H9 (cell line): Measurements from ENCODE around the gene RPL28. TPM values are rescaled to one million over a fixed set of nuclear protein-coding genes. Genes with fewer than 3 reads are reported as not detected.

Source experiments
- DNase-seq: peaks from one replicate; pipeline ENCODE4 v3.0.0-alpha.2; 2017
- H2AFZ ChIP-seq: one replicate; pipeline ENCODE4 v1.6.1; 2013; ENCODE audit warnings: mild to moderate bottlenecking, low read length, control low read depth, moderate library complexity
- H2AK5ac ChIP-seq: 2 replicates; pipeline ENCODE4 v1.6.1; 2013; ENCODE audit warnings: low read length, control low read depth, mixed read lengths; ENCODE audit not compliant: insufficient read length
- H2BK120ac ChIP-seq: one replicate; pipeline ENCODE4 v1.6.1; 2013; ENCODE audit warnings: low read depth, mild to moderate bottlenecking, low read length, control low read depth, inconsistent platforms; ENCODE audit not compliant: poor library complexity, severe bottlenecking
- H2BK12ac ChIP-seq: 2 replicates; pipeline ENCODE4 v1.6.1; 2013; ENCODE audit warnings: low read length, control low read depth, mixed read lengths, low read depth; ENCODE audit not compliant: insufficient read length
- H2BK15ac ChIP-seq: 2 replicates; pipeline ENCODE4 v1.6.1; 2013; ENCODE audit warnings: low read depth, low read length, control low read depth
- H2BK20ac ChIP-seq: one replicate; pipeline ENCODE4 v1.6.1; 2013; ENCODE audit warnings: low read depth, mild to moderate bottlenecking, low read length, control low read depth, inconsistent platforms; ENCODE audit not compliant: poor library complexity, severe bottlenecking
- H2BK5ac ChIP-seq: 2 replicates; pipeline ENCODE4 v1.6.1; 2013; ENCODE audit warnings: low read length, control low read depth, mixed read lengths; ENCODE audit not compliant: insufficient read length
- H3K14ac ChIP-seq: 2 replicates; pipeline ENCODE4 v1.6.1; 2013; ENCODE audit warnings: low read length, control low read depth; ENCODE audit not compliant: insufficient read depth
- H3K18ac ChIP-seq: 2 replicates; pipeline ENCODE4 v1.6.1; 2013; ENCODE audit warnings: low read depth, mild to moderate bottlenecking, mixed read lengths, low read length, control low read depth; ENCODE audit not compliant: insufficient read length
- H3K23ac ChIP-seq: 2 replicates; pipeline ENCODE4 v1.6.1; 2013; ENCODE audit warnings: low read length, control low read depth, mixed read lengths, low read depth; ENCODE audit not compliant: insufficient read length
- H3K23me2 ChIP-seq: 2 replicates; pipeline ENCODE4 v1.6.1; 2013; ENCODE audit warnings: low read depth, mild to moderate bottlenecking, mixed read lengths, low read length, control low read depth; ENCODE audit not compliant: insufficient read length, poor library complexity, severe bottlenecking
- H3K27ac ChIP-seq: 2 replicates; pipeline ENCODE4 v1.5.1; 2013; ENCODE audit warnings: low read length, control low read depth, mixed read lengths, low read depth; ENCODE audit not compliant: insufficient read length
- H3K27me3 ChIP-seq: 2 replicates; pipeline ENCODE4 v1.6.1; 2013; ENCODE audit warnings: low read length, control low read depth, inconsistent platforms; ENCODE audit not compliant: insufficient read depth
- H3K4ac ChIP-seq: 2 replicates; pipeline ENCODE4 v1.6.1; 2013; ENCODE audit warnings: low read depth, mild to moderate bottlenecking, control low read depth, inconsistent platforms, low read length, moderate library complexity
- H3K4me1 ChIP-seq: 2 replicates; pipeline ENCODE4 v1.6.1; 2013; ENCODE audit warnings: low read length, control low read depth, inconsistent platforms; ENCODE audit not compliant: insufficient read depth
- H3K4me2 ChIP-seq: 2 replicates; pipeline ENCODE4 v1.6.1; 2013; ENCODE audit warnings: low read length, control low read depth, mixed read lengths; ENCODE audit not compliant: insufficient read length, insufficient read depth
- H3K56ac ChIP-seq: 2 replicates; pipeline ENCODE4 v1.6.1; 2013; ENCODE audit warnings: low read depth, mild to moderate bottlenecking, mixed read lengths, low read length, control low read depth; ENCODE audit not compliant: insufficient read length
- H3K79me1 ChIP-seq: 2 replicates; pipeline ENCODE4 v1.6.1; 2013; ENCODE audit warnings: low read depth, mild to moderate bottlenecking, moderate library complexity, low read length, control low read depth, inconsistent platforms; ENCODE audit not compliant: insufficient read depth, poor library complexity, severe bottlenecking
- H3K79me2 ChIP-seq: 2 replicates; pipeline ENCODE4 v1.6.1; 2013; ENCODE audit warnings: low read length, control low read depth, inconsistent platforms; ENCODE audit not compliant: insufficient read depth
- H3K9ac ChIP-seq: 2 replicates; pipeline ENCODE4 v1.6.1; 2013; ENCODE audit warnings: low read length, control low read depth, mixed read lengths; ENCODE audit not compliant: insufficient read length; ENCODE audit errors: extremely low read depth
- H3K9me3 ChIP-seq: one replicate; pipeline ENCODE4 v1.6.1; 2013; ENCODE audit warnings: low read depth, low read length, inconsistent platforms; ENCODE audit not compliant: control insufficient read depth
- H3T11ph ChIP-seq: one replicate; pipeline ENCODE4 v1.6.1; 2013; ENCODE audit warnings: mild to moderate bottlenecking, low read length, control low read depth, inconsistent platforms
- H4K20me1 ChIP-seq: one replicate; pipeline ENCODE4 v1.6.1; 2013; ENCODE audit not compliant: control insufficient read depth, insufficient read length, insufficient read depth
- H4K5ac ChIP-seq: 2 replicates; pipeline ENCODE4 v1.6.1; 2013; ENCODE audit warnings: low read depth, mild to moderate bottlenecking, mixed read lengths, low read length, control low read depth; ENCODE audit not compliant: insufficient read length
- H4K8ac ChIP-seq: replicated peaks from 2 replicates; pipeline ENCODE4 v1.6.1; 2013; ENCODE audit warnings: low read length, control low read depth, mixed read lengths, low read depth; ENCODE audit not compliant: insufficient read length
- H4K91ac ChIP-seq: 2 replicates; pipeline ENCODE4 v1.6.1; 2013; ENCODE audit warnings: low read depth, mild to moderate bottlenecking, moderate library complexity, mixed read lengths, low read length, control low read depth; ENCODE audit not compliant: insufficient read length
- H3K27ac Mint-ChIP-seq, 3 experiments: 2 replicates in 2 of 3; 3 replicates in 1 of 3; pipeline ENCODE4 v1.8.0; 2020 to 2021; ENCODE audit warnings: mixed read lengths in 3 of 3, mild to moderate bottlenecking in 1 of 3, moderate library complexity in 1 of 3
- H3K27me3 Mint-ChIP-seq: 2 replicates; pipeline ENCODE4 v1.8.0; 2021; ENCODE audit warnings: low read depth, mild to moderate bottlenecking, moderate library complexity, mixed read lengths
- H3K36me3 Mint-ChIP-seq, 3 experiments: 2 replicates in 2 of 3; 3 replicates in 1 of 3; pipeline ENCODE4 v1.8.0; 2020 to 2021; ENCODE audit warnings: low read depth in 3 of 3, mixed read lengths in 3 of 3; ENCODE audit not compliant: insufficient read depth in 1 of 3
- H3K4me1 Mint-ChIP-seq, 2 experiments: 2 replicates each; pipeline ENCODE4 v1.8.0; 2020; ENCODE audit warnings: mixed read lengths in 2 of 2
- H3K4me3 Mint-ChIP-seq, 2 experiments: 2 replicates in 1 of 2; 3 replicates in 1 of 2; pipeline ENCODE4 v1.8.0; 2020 to 2021; ENCODE audit warnings: mild to moderate bottlenecking in 2 of 2, mixed read lengths in 2 of 2, moderate library complexity in 1 of 2
- H3K9me3 Mint-ChIP-seq, 2 experiments: 2 replicates in 1 of 2; 3 replicates in 1 of 2; pipeline ENCODE4 v1.8.0; 2020; ENCODE audit warnings: mild to moderate bottlenecking in 2 of 2, mixed read lengths in 2 of 2, moderate library complexity in 1 of 2
- WGBS: extraction: QIAGEN DNeasy Blood & Tissue Kit; methylation state at CpG from one replicate; pipeline ENCODE4 v1.1.7; 2013; ENCODE audit warnings: missing lambda C conversion rate, low lambda C conversion rate, mixed read lengths; ENCODE audit not compliant: insufficient read length; ENCODE audit errors: extremely low coverage; 5-methylcytosine and 5-hydroxymethylcytosine counted together
- total RNA-seq: library from RNA; stranded (reverse); gene quantifications from 2 replicates; pipeline ENCODE4 v1.2.1, GENCODE V29; 2021
- TF ChIP-seq, protein P1 (sequence below): fragments of 200-600 bp; sonication (generic); conservative IDR thresholded peaks from 3 replicates; pipeline ENCODE4 v1.8.0; 2021; ENCODE audit warnings: antibody characterized with exemption, mild to moderate bottlenecking

Gene RPL28
- total RNA-seq, 1 experiment from 2014 or later: 2,076 TPM

DNA sequence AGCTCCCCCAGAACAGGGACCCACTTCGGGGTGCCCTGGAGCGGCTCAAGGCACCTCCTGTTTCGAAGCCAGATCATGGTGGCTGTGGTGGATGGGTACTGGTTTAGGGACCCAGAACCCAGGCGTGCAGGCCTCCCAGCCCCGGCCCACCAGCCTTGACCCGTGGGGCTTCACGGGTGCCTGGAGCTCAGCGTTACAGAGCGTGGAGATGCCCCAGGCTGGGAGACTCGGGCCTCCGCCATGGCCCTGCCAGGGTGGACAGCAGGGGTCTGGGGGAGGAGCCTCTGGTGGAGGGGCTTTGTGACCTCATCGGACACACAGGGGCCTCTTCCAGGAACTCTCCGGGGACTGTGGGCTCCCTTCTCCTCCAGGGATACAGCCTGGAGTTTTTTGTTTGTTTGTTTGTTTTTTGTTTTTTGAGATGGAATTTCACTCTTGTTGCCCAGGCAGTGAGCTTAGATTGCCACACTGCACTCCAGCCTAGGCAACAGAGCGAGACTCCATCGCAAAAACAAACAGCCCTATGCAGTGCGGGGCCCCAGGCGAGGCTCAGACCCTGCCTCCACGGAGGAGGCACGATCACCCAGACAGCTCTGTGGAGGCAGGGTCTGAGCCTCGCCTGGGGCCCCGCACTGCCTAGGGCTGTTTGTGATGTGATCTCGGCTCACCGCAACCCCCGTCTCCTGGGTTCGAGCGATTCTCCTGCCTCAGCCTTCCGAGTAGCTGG, 22.6 kb upstream of the RPL28 start, which contains the start of gene GARIN5B:
Gene GARIN5B (minus strand): TSS at position 271 of the 727 bp plus-strand sequence. CDS start 194 bp downstream, at position 77.
- no peak within 1 kb of the TSS for H2BK15ac ChIP-seq
- no peak for DNase-seq
- H3K9me3 ChIP-seq: no peaks in the 10 kb centered on the region
- no peak within 1 kb of the TSS for H3K23ac ChIP-seq
- H3K4me1 Mint-ChIP-seq: peaks cover 12 to 26% of the 10 kb centered on the region in 2 experiments
- no peaks in the 10 kb centered on the region; the same call in 1 of the 2 replicates for H3K27me3 ChIP-seq
- H2BK20ac ChIP-seq: no peak within 1 kb of the TSS
- no peak within 1 kb of the TSS for H3K27ac ChIP-seq
- H3K14ac ChIP-seq: peak within 1 kb of the TSS; percentile 6; the same call in 1 of the 2 replicates
- no peak within 1 kb of the TSS for H2AK5ac ChIP-seq
- H3K56ac ChIP-seq: no peak within 1 kb of the TSS
- no peak within 1 kb of the TSS for H2BK12ac ChIP-seq
- TF ChIP-seq, protein P1, sequence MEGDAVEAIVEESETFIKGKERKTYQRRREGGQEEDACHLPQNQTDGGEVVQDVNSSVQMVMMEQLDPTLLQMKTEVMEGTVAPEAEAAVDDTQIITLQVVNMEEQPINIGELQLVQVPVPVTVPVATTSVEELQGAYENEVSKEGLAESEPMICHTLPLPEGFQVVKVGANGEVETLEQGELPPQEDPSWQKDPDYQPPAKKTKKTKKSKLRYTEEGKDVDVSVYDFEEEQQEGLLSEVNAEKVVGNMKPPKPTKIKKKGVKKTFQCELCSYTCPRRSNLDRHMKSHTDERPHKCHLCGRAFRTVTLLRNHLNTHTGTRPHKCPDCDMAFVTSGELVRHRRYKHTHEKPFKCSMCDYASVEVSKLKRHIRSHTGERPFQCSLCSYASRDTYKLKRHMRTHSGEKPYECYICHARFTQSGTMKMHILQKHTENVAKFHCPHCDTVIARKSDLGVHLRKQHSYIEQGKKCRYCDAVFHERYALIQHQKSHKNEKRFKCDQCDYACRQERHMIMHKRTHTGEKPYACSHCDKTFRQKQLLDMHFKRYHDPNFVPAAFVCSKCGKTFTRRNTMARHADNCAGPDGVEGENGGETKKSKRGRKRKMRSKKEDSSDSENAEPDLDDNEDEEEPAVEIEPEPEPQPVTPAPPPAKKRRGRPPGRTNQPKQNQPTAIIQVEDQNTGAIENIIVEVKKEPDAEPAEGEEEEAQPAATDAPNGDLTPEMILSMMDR: no peak
- WGBS: no CpG with 5 or more reads among the region's 27 CpGs
- H3K9ac ChIP-seq: no peak within 1 kb of the TSS
- H2AFZ ChIP-seq: no peak within 1 kb of the TSS
- H2BK5ac ChIP-seq: no peak within 1 kb of the TSS
- no peaks in the 10 kb centered on the region for H3K9me3 Mint-ChIP-seq
- H4K8ac ChIP-seq: no peak within 1 kb of the TSS
- H3K27ac Mint-ChIP-seq: peak within 1 kb of the TSS in 1 of 3 experiments; percentile 35; a peak in 1 of 7 replicates
- H3K79me1 ChIP-seq: no peaks in the 10 kb centered on the region
- H3T11ph ChIP-seq: no peak within 1 kb of the TSS
- no peak within 1 kb of the TSS for H4K91ac ChIP-seq
- H3K27me3 Mint-ChIP-seq: peaks cover 55% of the 10 kb centered on the region
- H3K4me1 ChIP-seq: no peaks in the 10 kb centered on the region
- H3K4ac ChIP-seq: no peak within 1 kb of the TSS
- no peak within 1 kb of the TSS for H2BK120ac ChIP-seq
- peak within 1 kb of the TSS in 1 of 2 experiments; percentile 54; a peak in 2 of 5 replicates for H3K4me3 Mint-ChIP-seq
- H4K5ac ChIP-seq: no peak within 1 kb of the TSS
- H4K20me1 ChIP-seq: no peaks in the 10 kb centered on the region
- peak within 1 kb of the TSS; percentile 57 for H3K18ac ChIP-seq
- no peaks in the 10 kb centered on the region for H3K36me3 Mint-ChIP-seq
- no peaks in the 10 kb centered on the region for H3K79me2 ChIP-seq
- H3K4me2 ChIP-seq: no peak within 1 kb of the TSS
- no peaks in the 10 kb centered on the region for H3K23me2 ChIP-seq
